ENCODE data around the gene DOCK10. TPM values are rescaled to one million over a fixed set of nuclear protein-coding genes. Genes with fewer than 3 reads are reported as not detected.
A peak's percentile ranks its signal among the peaks of the same experiment; 100 is the strongest.

Gene DOCK10
- total RNA-seq, 4 donors from 2014 or later = 8.1 to 35.4 (median 17.2) TPM

- WGBS = 88% methylated on average over 3 of the region's 3 CpGs
- Histone ChIP-seq H3K4me1 (peaks cover 39% of the 10 kb centered on the region), H3K27ac (no peak overlapping the region), H3K27me3 (no peaks in the 10 kb centered on the region), H3K9me3 (no peaks in the 10 kb centered on the region), H3K36me3 (no peaks in the 10 kb centered on the region), H3K4me3 (no peak overlapping the region)
- no peak for DNase-seq (ENCODE audit: low spot score in 2 of 2)
- no peak for TF ChIP-seq CTCF (IDR thresholded peaks at IDR 0.05)
- no peak for TF ChIP-seq EP300 (IDR thresholded peaks at IDR 0.05)
- TF ChIP-seq POLR2AphosphoS5 (IDR thresholded peaks at IDR 0.05) = no peak
- no peak for TF ChIP-seq POLR2A (IDR thresholded peaks at IDR 0.05)
These were observed 111.3 kb downstream of the DOCK10 start for GRCh38 chr2:224930990-224931389.

GRCh38 chr2:224930124-224930523 is 112.1 kb downstream of the DOCK10 start:
- H3K9me3 ChIP-seq = no peaks in the 10 kb centered on the region
- 63% methylated on average over 5 of the region's 5 CpGs for WGBS
- H3K4me3 ChIP-seq = no peak overlapping the region
- peaks cover 39% of the 10 kb centered on the region for H3K4me1 ChIP-seq
- H3K27me3 ChIP-seq = no peaks in the 10 kb centered on the region
- no peak overlapping the region for H3K27ac ChIP-seq
- TF ChIP-seq EP300 (IDR thresholded peaks at IDR 0.05) = no peak
- no peak for TF ChIP-seq POLR2A (IDR thresholded peaks at IDR 0.05)
- H3K36me3 ChIP-seq = no peaks in the 10 kb centered on the region
- DNase-seq (ENCODE audit: low spot score in 2 of 2) = no peak

GRCh38 chr2:224929512-224929911 is 112.8 kb downstream of the DOCK10 start:
- WGBS = 80% methylated on average over 3 of the region's 3 CpGs
- Histone ChIP-seq H3K27ac (no peak overlapping the region), H3K27me3 (no peaks in the 10 kb centered on the region), H3K9me3 (no peaks in the 10 kb centered on the region), H3K36me3 (no peaks in the 10 kb centered on the region), H3K4me3 (no peak overlapping the region), H3K4me1 (peaks cover 34% of the 10 kb centered on the region)
- DNase-seq (ENCODE audit: low spot score in 2 of 2) = no peak
- no peak for TF ChIP-seq POLR2A (IDR thresholded peaks at IDR 0.05)

GRCh38 chr2:224927646-224928173 is 114.6 kb downstream of the DOCK10 start:
- H3K27ac ChIP-seq = no peak overlapping the region
- H3K4me3 ChIP-seq = no peak overlapping the region
- DNase-seq (ENCODE audit: low spot score in 2 of 2) = no peak
- no peaks in the 10 kb centered on the region for H3K36me3 ChIP-seq
- H3K4me1 ChIP-seq = peaks cover 26% of the 10 kb centered on the region
- H3K27me3 ChIP-seq = no peaks in the 10 kb centered on the region
- no peaks in the 10 kb centered on the region for H3K9me3 ChIP-seq
- WGBS = 52% methylated on average over 7 of the region's 7 CpGs
- TF ChIP-seq POLR2AphosphoS5 (IDR thresholded peaks at IDR 0.05) = no peak
- TF ChIP-seq EP300 (IDR thresholded peaks at IDR 0.05) = no peak
- no peak for TF ChIP-seq POLR2A (IDR thresholded peaks at IDR 0.05)
- no peak for TF ChIP-seq CTCF (IDR thresholded peaks at IDR 0.05)

GRCh38 chr2:224927011-224927410 is 115.3 kb downstream of the DOCK10 start:
- Histone ChIP-seq H3K36me3 (no peaks in the 10 kb centered on the region), H3K4me1 (peaks cover 21% of the 10 kb centered on the region), H3K27ac (no peak overlapping the region), H3K4me3 (no peak overlapping the region), H3K27me3 (no peaks in the 10 kb centered on the region), H3K9me3 (no peaks in the 10 kb centered on the region)
- DNase-seq (ENCODE audit: low spot score in 2 of 2) = no peak
- TF ChIP-seq POLR2A (IDR thresholded peaks at IDR 0.05) (peak in 1 of 2 donors; percentile 10), EP300 (IDR thresholded peaks at IDR 0.05) (no peak)
- WGBS = 83% methylated on average over 2 of the region's 2 CpGs

GRCh38 chr2:224925810-224926100 is 116.5 kb downstream of the DOCK10 start:
- no peak overlapping the region for H3K4me3 ChIP-seq
- no peak for DNase-seq (ENCODE audit: low spot score in 2 of 2)
- H3K27ac ChIP-seq = no peak overlapping the region
- H3K27me3 ChIP-seq = no peaks in the 10 kb centered on the region
- H3K9me3 ChIP-seq = no peaks in the 10 kb centered on the region
- no peak for TF ChIP-seq POLR2A (IDR thresholded peaks at IDR 0.05)
- TF ChIP-seq CTCF (IDR thresholded peaks at IDR 0.05) = no peak
- no peak for TF ChIP-seq POLR2AphosphoS5 (IDR thresholded peaks at IDR 0.05)
- no peak for TF ChIP-seq EP300 (IDR thresholded peaks at IDR 0.05)
- peaks cover 19% of the 10 kb centered on the region for H3K4me1 ChIP-seq
- H3K36me3 ChIP-seq = no peaks in the 10 kb centered on the region

Data from suprapubic skin (tissue), 4 donors.